Trophoblast cell (in vitro differentiated cells and primary cell): ENCODE data around the gene NALCN.

Source experiments
- DNase-seq, 2 donors: peaks; one replicate each; pipeline ENCODE4 v3.0.0-alpha.2; 2016
- H2AFZ ChIP-seq: 2 replicates; pipeline ENCODE4 v1.6.1; 2013; ENCODE audit warnings: low read length, moderate library complexity, mild to moderate bottlenecking; ENCODE audit not compliant: insufficient read depth, poor library complexity
- H2AK5ac ChIP-seq: 2 replicates; pipeline ENCODE4 v1.6.1; 2013; ENCODE audit warnings: mild to moderate bottlenecking, low read length
- H2BK120ac ChIP-seq: 2 replicates; pipeline ENCODE4 v1.6.1; 2013; ENCODE audit warnings: low read length, mild to moderate bottlenecking, moderate library complexity; ENCODE audit not compliant: insufficient read depth, poor library complexity
- H2BK12ac ChIP-seq: 2 replicates; pipeline ENCODE4 v1.6.1; 2013; ENCODE audit warnings: mild to moderate bottlenecking, low read length, moderate library complexity
- H2BK5ac ChIP-seq: 2 replicates; pipeline ENCODE4 v1.6.1; 2013; ENCODE audit warnings: low read length, low read depth, moderate library complexity, mild to moderate bottlenecking; ENCODE audit not compliant: poor library complexity
- H3K14ac ChIP-seq: 2 replicates; pipeline ENCODE4 v1.6.1; 2013; ENCODE audit warnings: mild to moderate bottlenecking, low read length
- H3K18ac ChIP-seq: 2 replicates; pipeline ENCODE4 v1.6.1; 2013; ENCODE audit warnings: mild to moderate bottlenecking, low read length
- H3K23ac ChIP-seq: 2 replicates; pipeline ENCODE4 v1.6.1; 2013; ENCODE audit warnings: low read length
- H3K27ac ChIP-seq: 2 replicates; pipeline ENCODE4 v1.5.1; 2013; ENCODE audit warnings: low read depth, mild to moderate bottlenecking, inconsistent platforms, low read length, moderate library complexity
- H3K27me3 ChIP-seq: 2 replicates; pipeline ENCODE4 v1.6.1; 2013; ENCODE audit warnings: inconsistent platforms, mild to moderate bottlenecking, low read length, moderate library complexity; ENCODE audit not compliant: insufficient read depth
- H3K36me3 ChIP-seq, 2 experiments: 1 replicate in 1 of 2; 2 replicates in 1 of 2; pipeline ENCODE4 v1.6.1; 2013; ENCODE audit warnings: low read length in 2 of 2, mild to moderate bottlenecking in 2 of 2, moderate library complexity in 1 of 2; ENCODE audit not compliant: insufficient read depth in 2 of 2, control insufficient read depth in 1 of 2
- H3K4ac ChIP-seq: 2 replicates; pipeline ENCODE4 v1.6.1; 2013; ENCODE audit warnings: low read depth, mild to moderate bottlenecking, low read length, moderate library complexity
- H3K4me1 ChIP-seq, 2 experiments: 1 replicate in 1 of 2; 2 replicates in 1 of 2; pipeline ENCODE4 v1.6.1; 2013; ENCODE audit warnings: low read length in 2 of 2, mild to moderate bottlenecking in 2 of 2, moderate library complexity in 1 of 2; ENCODE audit not compliant: insufficient read depth in 2 of 2, control insufficient read depth in 1 of 2
- H3K4me2 ChIP-seq: 2 replicates; pipeline ENCODE4 v1.6.1; 2013; ENCODE audit warnings: inconsistent platforms, mild to moderate bottlenecking, low read length, moderate library complexity
- H3K4me3 ChIP-seq: 2 replicates; pipeline ENCODE4 v1.5.1; 2013; ENCODE audit warnings: mild to moderate bottlenecking, low read depth, low read length, inconsistent platforms
- H3K79me1 ChIP-seq: one replicate; pipeline ENCODE4 v1.6.1; 2013; ENCODE audit warnings: low read length
- H3K79me2 ChIP-seq: 2 replicates; pipeline ENCODE4 v1.6.1; 2013; ENCODE audit warnings: low read length, mild to moderate bottlenecking; ENCODE audit not compliant: control insufficient read depth, insufficient read depth, poor library complexity
- H3K9ac ChIP-seq: 2 replicates; pipeline ENCODE4 v1.6.1; 2013; ENCODE audit warnings: mild to moderate bottlenecking, low read length
- H3K9me3 ChIP-seq: 2 replicates; pipeline ENCODE4 v1.6.1; 2013; ENCODE audit warnings: low read depth, mild to moderate bottlenecking, control low read depth, inconsistent platforms, low read length; ENCODE audit not compliant: insufficient read depth
- H4K12ac ChIP-seq: 2 replicates; pipeline ENCODE4 v1.6.1; 2013; ENCODE audit warnings: low read depth, mild to moderate bottlenecking, low read length, moderate library complexity
- H4K8ac ChIP-seq: 2 replicates; pipeline ENCODE4 v1.6.1; 2013; ENCODE audit warnings: low read depth, mild to moderate bottlenecking, low read length, moderate library complexity
- H4K91ac ChIP-seq: one replicate; pipeline ENCODE4 v1.6.1; 2013; ENCODE audit warnings: low read depth, mild to moderate bottlenecking, low read length, moderate library complexity
- WGBS: extraction: QIAGEN DNeasy Blood & Tissue Kit; methylation state at CpG from one replicate; pipeline ENCODE4 v1.1.7; 2013; ENCODE audit warnings: missing lambda C conversion rate; ENCODE audit not compliant: insufficient read length, insufficient coverage; ENCODE audit errors: extremely low coverage; 5-methylcytosine and 5-hydroxymethylcytosine counted together

NALCN gene

DNA sequence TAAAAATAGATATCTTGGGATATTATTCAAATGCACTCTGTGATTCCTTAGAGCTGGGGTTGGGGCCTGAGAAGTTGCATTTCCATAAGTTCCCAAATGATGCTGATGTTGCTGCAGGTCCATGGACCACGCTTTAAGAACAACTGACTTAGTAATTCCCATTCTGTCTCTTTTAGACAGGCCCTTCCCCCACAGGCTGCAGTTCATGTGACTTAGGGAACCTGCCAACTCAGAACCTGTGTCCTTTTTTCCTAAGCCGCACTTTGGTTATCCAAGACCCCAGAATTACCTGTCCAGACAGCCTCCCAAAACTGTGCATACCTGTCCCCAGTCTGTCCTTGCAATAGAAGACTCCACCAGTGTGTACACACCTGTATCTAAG is 34.4 kb upstream of the NALCN start:
- no peak overlapping the region for H4K91ac ChIP-seq
- no peak overlapping the region for H3K4me2 ChIP-seq
- H3K36me3 ChIP-seq = no peaks in the 10 kb centered on the region
- H4K12ac ChIP-seq = no peak overlapping the region
- no peak overlapping the region for H3K23ac ChIP-seq
- H3K9ac ChIP-seq = no peak overlapping the region
- peak overlapping the region; percentile 43 for H2BK120ac ChIP-seq
- H3K27me3 ChIP-seq = no peaks in the 10 kb centered on the region
- H2AFZ ChIP-seq = no peak overlapping the region
- no peak for DNase-seq
- no peak overlapping the region for H3K14ac ChIP-seq
- no peaks in the 10 kb centered on the region for H3K9me3 ChIP-seq
- peaks cover 4% of the 10 kb centered on the region for H3K79me2 ChIP-seq
- H3K27ac ChIP-seq = no peak overlapping the region
- H3K79me1 ChIP-seq = peaks cover 7% of the 10 kb centered on the region
- peaks cover 9% of the 10 kb centered on the region in 2 experiments for H3K4me1 ChIP-seq
- no peak overlapping the region for H3K18ac ChIP-seq
- H2AK5ac ChIP-seq = no peak overlapping the region
- no peak overlapping the region for H3K4me3 ChIP-seq
- no peak overlapping the region for H2BK12ac ChIP-seq
- H3K4ac ChIP-seq = no peak overlapping the region
- no CpG with 5 or more reads among the region's 2 CpGs for WGBS
- H2BK5ac ChIP-seq = no peak overlapping the region
- no peak overlapping the region for H4K8ac ChIP-seq

GRCh38 chr13:101449790-101450748 is 33.8 kb upstream of the NALCN start:
- Histone ChIP-seq H4K12ac (no peak overlapping the region), H4K91ac (peak overlapping the region; percentile 55), H3K4me3 (no peak overlapping the region), H3K36me3 (no peaks in the 10 kb centered on the region), H2AFZ (no peak overlapping the region), H2BK5ac (peak overlapping the region; percentile 73), H3K23ac (no peak overlapping the region), H3K4me2 (no peak overlapping the region), H3K9me3 (no peaks in the 10 kb centered on the region), H2BK120ac (no peak overlapping the region), H4K8ac (peak overlapping the region; percentile 28), H3K9ac (no peak overlapping the region), H3K27me3 (no peaks in the 10 kb centered on the region), H3K79me1 (peaks cover 7% of the 10 kb centered on the region), H3K4ac (no peak overlapping the region), H3K79me2 (peaks cover 4% of the 10 kb centered on the region), H2AK5ac (no peak overlapping the region), H2BK12ac (peak overlapping the region; percentile 80), H3K4me1 (peaks cover 7 to 9% of the 10 kb centered on the region in 2 experiments), H3K14ac (no peak overlapping the region), H3K27ac (no peak overlapping the region), H3K18ac (no peak overlapping the region)
- WGBS = no CpG with 5 or more reads among the region's 5 CpGs
- peak; percentile 52 to 58 for DNase-seq

DNA sequence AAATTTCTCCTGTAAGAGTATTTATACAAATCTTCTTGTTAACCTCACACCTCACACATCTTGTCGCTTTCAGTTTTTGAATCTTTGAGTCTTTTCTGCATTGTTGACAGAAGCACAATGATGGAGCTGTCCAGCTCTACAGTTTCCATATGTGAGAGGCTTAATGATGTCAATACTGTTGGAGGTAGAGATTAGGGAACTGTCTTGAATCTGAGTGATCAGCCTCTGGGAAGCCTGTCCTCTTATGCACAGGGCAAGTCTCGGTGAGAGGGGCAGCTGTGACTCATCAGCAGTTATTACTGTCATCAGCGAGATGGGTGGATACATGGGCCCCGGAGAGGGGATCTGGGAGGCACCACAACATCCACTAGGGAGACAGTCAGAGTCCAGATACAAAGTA is 31.5 kb upstream of the NALCN start:
- no peak overlapping the region for H3K23ac ChIP-seq
- no peak overlapping the region for H4K8ac ChIP-seq
- no peak overlapping the region for H3K9ac ChIP-seq
- H3K27me3 ChIP-seq = no peaks in the 10 kb centered on the region
- no peak overlapping the region for H3K14ac ChIP-seq
- WGBS = no CpG with 5 or more reads among the region's 4 CpGs
- H2AK5ac ChIP-seq = no peak overlapping the region
- H3K9me3 ChIP-seq = no peaks in the 10 kb centered on the region
- H3K4me2 ChIP-seq = no peak overlapping the region
- H3K79me2 ChIP-seq = no peaks in the 10 kb centered on the region
- no peak overlapping the region for H3K4me3 ChIP-seq
- no peak overlapping the region for H2BK12ac ChIP-seq
- no peak overlapping the region for H2AFZ ChIP-seq
- H3K79me1 ChIP-seq = no peaks in the 10 kb centered on the region
- H3K27ac ChIP-seq = no peak overlapping the region
- H4K91ac ChIP-seq = no peak overlapping the region
- no peaks in the 10 kb centered on the region for H3K36me3 ChIP-seq
- no peak overlapping the region for H4K12ac ChIP-seq
- H2BK120ac ChIP-seq = no peak overlapping the region
- no peak overlapping the region for H3K18ac ChIP-seq
- H3K4me1 ChIP-seq = peaks cover 0 to 3% of the 10 kb centered on the region in 2 experiments
- DNase-seq = no peak
- H2BK5ac ChIP-seq = no peak overlapping the region
- H3K4ac ChIP-seq = no peak overlapping the region

- no peak overlapping the region for H4K12ac ChIP-seq
- H2BK12ac ChIP-seq = no peak overlapping the region
- no peaks in the 10 kb centered on the region for H3K79me2 ChIP-seq
- H3K18ac ChIP-seq = no peak overlapping the region
- no peak overlapping the region for H2BK120ac ChIP-seq
- no peak overlapping the region for H3K27ac ChIP-seq
- no peak overlapping the region for H4K8ac ChIP-seq
- no CpG with 5 or more reads among the region's 3 CpGs for WGBS
- no peak overlapping the region for H3K9ac ChIP-seq
- no peak overlapping the region for H3K23ac ChIP-seq
- H3K4me2 ChIP-seq = no peak overlapping the region
- no peaks in the 10 kb centered on the region for H3K27me3 ChIP-seq
- DNase-seq = no peak
- H2AFZ ChIP-seq = no peak overlapping the region
- H3K4me1 ChIP-seq = no peaks in the 10 kb centered on the region
- H3K4me3 ChIP-seq = no peak overlapping the region
- no peaks in the 10 kb centered on the region for H3K79me1 ChIP-seq
- H3K14ac ChIP-seq = no peak overlapping the region
- H4K91ac ChIP-seq = no peak overlapping the region
- H2BK5ac ChIP-seq = no peak overlapping the region
- H2AK5ac ChIP-seq = no peak overlapping the region
- no peaks in the 10 kb centered on the region for H3K36me3 ChIP-seq
- H3K9me3 ChIP-seq = no peaks in the 10 kb centered on the region
- H3K4ac ChIP-seq = no peak overlapping the region
Measured at GRCh38 chr13:101434486-101434885, 18.2 kb upstream of the NALCN start.
